Aorta (tissue), 5 donors: ENCODE results near the gene OSMR. TPM values are rescaled to one million over a fixed set of nuclear protein-coding genes. Genes with fewer than 3 reads are reported as not detected.
A peak's percentile ranks its signal among the peaks of the same experiment; 100 is the strongest.

ENCODE experiments used
- ATAC-seq: fragments of 200-7000 bp; cut with Tn5 transposase; one replicate; pipeline ENCODE4 v1.9.1; 2022; ENCODE audit warnings: moderate library complexity; ENCODE audit not compliant: low FRiP score
- DNase-seq, 2 donors: peaks; one replicate each; pipeline ENCODE4 v3.0.0-alpha.2; 2020
- H3K27ac ChIP-seq, 2 donors: one replicate each; pipeline ENCODE4 v1.5.1; 2013; ENCODE audit warnings: low read length in 2 of 2, mild to moderate bottlenecking in 2 of 2, moderate library complexity in 2 of 2, control low read depth in 1 of 2, inconsistent platforms in 1 of 2, low read depth in 1 of 2
- H3K27me3 ChIP-seq, 2 donors: one replicate each; pipeline ENCODE4 v1.6.1; 2013; ENCODE audit warnings: control low read depth in 1 of 2, low read length in 1 of 2, mild to moderate bottlenecking in 1 of 2, moderate library complexity in 1 of 2; ENCODE audit not compliant: insufficient read depth in 2 of 2, control insufficient read depth in 1 of 2
- H3K36me3 ChIP-seq, 2 donors: one replicate each; pipeline ENCODE4 v1.6.1; 2013; ENCODE audit warnings: control low read depth in 1 of 2, low read length in 1 of 2, mild to moderate bottlenecking in 1 of 2; ENCODE audit not compliant: insufficient read depth in 2 of 2, control insufficient read depth in 1 of 2
- H3K4me1 ChIP-seq, 2 donors: one replicate each; pipeline ENCODE4 v1.6.1; 2013; ENCODE audit warnings: low read length in 2 of 2, control low read depth in 1 of 2, mild to moderate bottlenecking in 1 of 2, moderate library complexity in 1 of 2; ENCODE audit not compliant: insufficient read depth in 2 of 2, control insufficient read depth in 1 of 2
- H3K4me3 ChIP-seq, 2 donors: one replicate each; pipeline ENCODE4 v1.5.1; 2013; ENCODE audit warnings: low read length in 2 of 2, control low read depth in 1 of 2, mild to moderate bottlenecking in 1 of 2
- H3K9me3 ChIP-seq: one replicate; pipeline ENCODE4 v1.6.1; 2013; ENCODE audit warnings: mild to moderate bottlenecking, low read length; ENCODE audit not compliant: control insufficient read depth
- WGBS, 2 donors: extraction: QIAGEN DNeasy Blood & Tissue Kit; methylation state at CpG; one replicate each; pipeline ENCODE4 v1.1.7; 2013; 5-methylcytosine and 5-hydroxymethylcytosine counted together
- intact Hi-C, 2 donors: fragments of 100-400 bp; cut with DNase I; formaldehyde crosslinking; loops; one replicate each; pipeline versions ENCODE4 v1.14.2 to v1.15.0; 2022
- polyA plus RNA-seq, 2 donors: library from polyadenylated mRNA; stranded (reverse); fragments of 200-250 nt; gene quantifications; one replicate each; pipeline ENCODE4 v1.2.3, GENCODE V29; 2013
- total RNA-seq, 2 donors: library from RNA; stranded (reverse); fragmentation: NEBNext Ultra II Directional; extraction: Animal tissue kit (Norgen Biotek cat#: 25700); gene quantifications; one replicate each; pipeline ENCODE4 v1.2.1, GENCODE V29; 2021
- donor health status: healthy with polysubstance abuse.
- donor health status: Bipolar disorder and iron deficiency.
- donor health status: DM: no; HTN: no; CAD: no.
- donor health status: DM: no; HTN: no; CAD: no.
- donor health status: DM: yes; HTN: yes; CAD: no.

Gene OSMR
- total and polyA plus RNA-seq, 4 donors: 4.6 to 164 (median 93.1) TPM

- Histone ChIP-seq H3K27me3 (no peaks in the 10 kb centered on the region), H3K9me3 (no peaks in the 10 kb centered on the region), H3K4me1 (no peaks in the 10 kb centered on the region), H3K36me3 (no peaks in the 10 kb centered on the region), H3K27ac (no peak overlapping the region), H3K4me3 (no peak overlapping the region)
- ATAC-seq (no peak), DNase-seq (no peak)
- intact Hi-C loops: loop anchor here in 1 of 2 donors (5.0 kb wide), 1 partner anchor 92 kb away; no protein-coding TSS in a partner anchor
- whole genome bisulfite sequencing, 2 donors: 91% methylated on average over 5 of the region's 5 CpGs
These were observed 21.0 kb upstream of the OSMR start for GRCh38 chr5:38824821-38825220.

- intact Hi-C loops: loop anchor here in 1 of 2 donors (5.0 kb wide), 1 partner anchor 92 kb away; no protein-coding TSS in a partner anchor
- Histone ChIP-seq H3K27me3 (no peaks in the 10 kb centered on the region), H3K9me3 (no peaks in the 10 kb centered on the region), H3K4me1 (no peaks in the 10 kb centered on the region), H3K4me3 (no peak overlapping the region), H3K27ac (no peak overlapping the region), H3K36me3 (no peaks in the 10 kb centered on the region)
- DNase-seq (no peak), ATAC-seq (no peak)
- 76 to 81% methylated on average over 1 of the region's 1 CpG for WGBS, 2 donors
These were observed 20.3 kb upstream of the OSMR start for GRCh38 chr5:38825494-38825893.

DNA sequence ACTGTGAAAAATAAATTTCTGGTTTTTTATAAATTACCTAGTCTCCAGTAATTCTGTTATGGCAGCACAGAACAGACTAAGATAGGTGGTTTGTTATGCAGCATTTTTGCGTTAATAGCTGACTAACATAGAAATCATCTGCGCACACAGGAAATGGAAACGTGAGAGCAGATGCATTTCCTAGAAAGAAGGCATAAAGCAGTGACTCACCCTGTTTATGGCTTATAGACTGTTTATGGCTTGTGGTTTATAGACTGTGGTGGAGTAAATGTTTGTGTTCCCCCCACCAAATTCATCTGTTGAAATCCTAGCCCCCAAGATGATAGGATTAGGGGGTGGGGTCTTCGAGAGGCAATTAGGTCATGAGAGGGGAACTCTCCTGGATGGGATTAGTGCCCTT lies 18.3 kb upstream of the OSMR start:
- no peaks in the 10 kb centered on the region for H3K27me3 ChIP-seq
- H3K36me3 ChIP-seq: no peaks in the 10 kb centered on the region
- WGBS, 2 donors: 93 to 96% methylated on average over 4 of the region's 4 CpGs
- no peaks in the 10 kb centered on the region for H3K9me3 ChIP-seq
- no peak for ATAC-seq
- H3K27ac ChIP-seq: no peak overlapping the region
- intact Hi-C loops: loop anchor here in 1 of 2 donors (5.0 kb wide), 1 partner anchor 90 kb away; no protein-coding TSS in a partner anchor
- no peaks in the 10 kb centered on the region for H3K4me1 ChIP-seq
- DNase-seq: no peak
- H3K4me3 ChIP-seq: no peak overlapping the region

DNA sequence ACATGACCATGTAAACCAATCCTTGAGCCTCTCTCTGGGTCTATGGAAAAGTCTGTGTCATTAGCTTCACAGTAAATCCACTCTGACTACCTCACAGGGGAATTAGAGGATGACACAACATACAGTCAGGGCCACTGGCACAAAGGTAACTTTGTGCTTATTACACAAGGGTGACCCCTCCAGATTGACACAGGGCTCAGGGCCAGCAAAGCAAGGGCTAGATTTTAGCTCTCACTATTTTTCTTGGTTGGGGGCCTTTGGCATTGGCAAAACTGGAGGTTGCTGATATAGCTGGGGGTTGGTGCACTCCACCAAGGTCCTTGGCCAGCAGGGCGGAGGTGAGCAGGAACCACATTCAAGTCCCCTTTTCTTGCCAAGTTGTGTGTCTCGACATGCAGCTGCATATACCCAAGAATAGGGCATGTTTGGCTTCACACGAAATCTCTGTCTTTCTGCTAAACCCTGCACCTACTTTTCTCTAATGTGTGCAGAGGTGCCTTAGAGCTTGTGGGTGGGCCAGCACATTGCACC lies 15.2 kb upstream of the OSMR start:
- intact Hi-C loops: loop anchor here in 1 of 2 donors (5.0 kb wide), 1 partner anchor 92 kb away; no protein-coding TSS in a partner anchor
- no peaks in the 10 kb centered on the region for H3K27me3 ChIP-seq
- no peaks in the 10 kb centered on the region for H3K9me3 ChIP-seq
- H3K4me1 ChIP-seq: no peaks in the 10 kb centered on the region
- ATAC-seq (no peak), DNase-seq (no peak)
- WGBS, 2 donors: 51 to 52% methylated on average over 3 of the region's 3 CpGs
- no peak overlapping the region for H3K27ac ChIP-seq
- H3K36me3 ChIP-seq: no peaks in the 10 kb centered on the region
- H3K4me3 ChIP-seq: no peak overlapping the region

DNA sequence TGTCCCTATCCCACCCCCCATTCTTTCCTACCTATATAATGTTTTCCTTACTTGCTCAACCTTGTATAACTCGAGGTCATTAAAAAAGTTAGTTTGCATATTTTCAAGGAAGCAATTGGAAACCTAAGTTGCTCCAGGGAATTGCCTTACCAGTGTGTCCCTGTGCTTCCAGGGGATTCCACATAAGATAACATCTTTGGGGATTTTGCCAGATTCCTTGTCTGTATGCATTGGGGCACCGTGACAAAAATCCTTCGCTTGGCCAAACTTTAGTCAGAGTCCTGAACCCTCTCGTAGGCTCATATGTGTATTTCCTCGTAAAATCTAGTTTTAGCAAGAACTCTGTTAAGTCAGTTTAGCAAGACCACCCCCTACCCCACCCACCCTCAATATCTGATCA lies 14.7 kb upstream of the OSMR start:
- Histone ChIP-seq H3K4me1 (peaks cover 0 to 3% of the 10 kb centered on the region in 2 donors), H3K4me3 (no peak overlapping the region), H3K36me3 (no peaks in the 10 kb centered on the region), H3K27me3 (no peaks in the 10 kb centered on the region), H3K9me3 (no peaks in the 10 kb centered on the region), H3K27ac (no peak overlapping the region)
- WGBS, 2 donors: 86 to 90% methylated on average over 5 of the region's 5 CpGs
- intact Hi-C loops: loop anchor here in 1 of 2 donors (5.0 kb wide), 1 partner anchor 91 kb away; no protein-coding TSS in a partner anchor
- ATAC-seq (no peak), DNase-seq (no peak)

- no peak overlapping the region for H3K4me3 ChIP-seq
- WGBS, 2 donors: 32 to 34% methylated on average over 3 of the region's 3 CpGs
- intact Hi-C loops: loop anchor here in 1 of 2 donors (5.0 kb wide), 1 partner anchor 90 kb away; no protein-coding TSS in a partner anchor
- DNase-seq (no peak), ATAC-seq (peak; percentile 74)
- H3K27ac ChIP-seq: no peak overlapping the region
- H3K27me3 ChIP-seq: no peaks in the 10 kb centered on the region
- H3K4me1 ChIP-seq: peaks cover 0 to 4% of the 10 kb centered on the region in 2 donors
- no peaks in the 10 kb centered on the region for H3K36me3 ChIP-seq
- no peaks in the 10 kb centered on the region for H3K9me3 ChIP-seq
These were observed 13.9 kb upstream of the OSMR start for GRCh38 chr5:38831909-38832308.

DNA sequence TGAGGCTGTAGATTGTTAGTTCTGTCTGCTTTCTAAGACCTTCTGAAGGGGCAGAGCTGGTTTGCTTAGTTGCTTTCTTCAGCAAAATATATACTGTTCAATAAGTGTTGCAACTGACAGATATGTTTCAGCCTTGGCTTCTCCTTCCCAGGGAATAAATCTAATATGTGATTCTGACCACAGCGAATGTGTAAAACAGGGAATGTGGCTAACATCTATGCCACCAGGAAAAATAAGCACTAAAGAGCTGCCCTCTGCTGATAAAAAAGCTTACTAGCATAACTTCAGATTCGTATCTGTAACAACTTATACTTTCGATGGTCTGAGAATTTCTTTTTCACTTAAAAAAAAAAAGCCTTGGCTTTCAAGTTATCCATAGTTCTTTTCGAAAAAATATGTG lies 13.0 kb upstream of the OSMR start:
- DNase-seq (no peak), ATAC-seq (no peak)
- intact Hi-C loops: loop anchor here in 1 of 2 donors (5.0 kb wide), 1 partner anchor 89 kb away; no protein-coding TSS in a partner anchor
- Histone ChIP-seq H3K9me3 (no peaks in the 10 kb centered on the region), H3K27ac (no peak overlapping the region), H3K4me3 (no peak overlapping the region), H3K4me1 (peaks cover 0 to 4% of the 10 kb centered on the region in 2 donors), H3K27me3 (no peaks in the 10 kb centered on the region), H3K36me3 (no peaks in the 10 kb centered on the region)
- WGBS, 2 donors: 80 to 87% methylated on average over 4 of the region's 4 CpGs

DNA sequence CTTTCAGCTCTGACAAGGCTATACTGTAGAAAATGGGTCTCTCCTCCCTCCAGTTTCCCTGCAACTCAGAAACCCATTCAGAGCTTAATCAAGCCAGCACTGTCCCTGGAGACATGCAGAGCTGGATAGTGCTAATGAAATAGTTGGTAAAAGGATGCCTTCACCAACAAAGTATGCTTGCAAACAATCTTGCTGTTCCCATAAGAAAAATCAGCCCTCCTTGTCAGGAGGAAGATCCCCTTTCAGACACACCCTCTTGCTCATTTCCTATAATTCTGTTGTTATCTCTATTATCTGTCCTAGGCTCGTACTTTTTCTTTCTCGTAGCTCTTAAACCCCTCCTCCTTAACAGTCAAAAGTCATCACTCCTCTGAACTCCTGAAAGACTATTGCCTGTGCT lies 9.9 kb upstream of the OSMR start:
- intact Hi-C loops: no loop called here
- Histone ChIP-seq H3K4me3 (no peak overlapping the region), H3K4me1 (peaks cover 0 to 4% of the 10 kb centered on the region in 2 donors), H3K36me3 (no peaks in the 10 kb centered on the region), H3K9me3 (no peaks in the 10 kb centered on the region), H3K27me3 (no peaks in the 10 kb centered on the region), H3K27ac (no peak overlapping the region)
- DNase-seq: no peak
- WGBS, 2 donors: 46 to 51% methylated on average over 2 of the region's 2 CpGs
- ATAC-seq: peak; percentile 58

DNA sequence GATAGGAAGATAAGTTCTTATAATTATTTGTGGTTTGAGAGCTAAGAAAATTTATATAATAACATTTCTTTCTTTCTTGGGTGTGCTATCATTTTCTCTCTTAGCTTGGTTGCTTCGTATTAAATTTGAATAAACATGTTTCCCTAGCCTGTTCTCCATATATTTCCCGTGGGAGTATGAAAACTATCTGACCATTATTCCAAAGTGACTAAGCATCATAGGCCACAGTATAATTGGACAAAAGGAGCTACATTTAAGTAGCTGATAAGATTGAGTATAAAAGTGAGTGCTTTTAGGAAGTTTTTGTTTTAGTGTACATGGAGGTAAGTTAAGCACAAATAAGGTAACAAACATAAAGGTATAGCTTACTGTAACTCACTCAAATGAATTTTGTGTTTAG lies 8.4 kb upstream of the OSMR start:
- intact Hi-C loops: no loop called here
- Histone ChIP-seq H3K4me1 (peaks cover 0 to 4% of the 10 kb centered on the region in 2 donors), H3K9me3 (no peaks in the 10 kb centered on the region), H3K4me3 (no peak overlapping the region), H3K27ac (no peak overlapping the region), H3K27me3 (no peaks in the 10 kb centered on the region), H3K36me3 (no peaks in the 10 kb centered on the region)
- DNase-seq (no peak), ATAC-seq (no peak)
- WGBS, 2 donors: 80 to 87% methylated on average over 2 of the region's 2 CpGs
